SK-N-SH (cell line): ENCODE data around the gene CARS2.
"Not testable (repeated sequence)": the region's sequence is repeated elsewhere in the genome, so short reads cannot be mapped to it uniquely, and the experiment has no call there.

Source experiments
- JUND ChIP-seq: IDR thresholded peaks from 2 replicates; pipeline ENCODE4 v1.4.0; 2012
- RAD21 ChIP-seq: IDR thresholded peaks from 2 replicates; pipeline ENCODE4 v1.6.1; 2012; ENCODE audit warnings: mild to moderate bottlenecking, low read length
- TAF1 ChIP-seq: IDR thresholded peaks from 2 replicates; pipeline ENCODE4 v1.6.1; 2012; ENCODE audit warnings: low read depth, mild to moderate bottlenecking, low read length, moderate library complexity, borderline replicate concordance
- TF ChIP-seq, protein P1 (sequence below): fragments of 200-600 bp; sonication (generic); IDR thresholded peaks from 2 replicates; pipeline ENCODE4 v1.6.1; 2017; ENCODE audit warnings: antibody characterized with exemption, mild to moderate bottlenecking, moderate library complexity
- TF ChIP-seq, protein P2 (sequence below): IDR thresholded peaks from 2 replicates; pipeline ENCODE4 v1.4.0; 2012; ENCODE audit warnings: low read depth, borderline replicate concordance

DNA sequence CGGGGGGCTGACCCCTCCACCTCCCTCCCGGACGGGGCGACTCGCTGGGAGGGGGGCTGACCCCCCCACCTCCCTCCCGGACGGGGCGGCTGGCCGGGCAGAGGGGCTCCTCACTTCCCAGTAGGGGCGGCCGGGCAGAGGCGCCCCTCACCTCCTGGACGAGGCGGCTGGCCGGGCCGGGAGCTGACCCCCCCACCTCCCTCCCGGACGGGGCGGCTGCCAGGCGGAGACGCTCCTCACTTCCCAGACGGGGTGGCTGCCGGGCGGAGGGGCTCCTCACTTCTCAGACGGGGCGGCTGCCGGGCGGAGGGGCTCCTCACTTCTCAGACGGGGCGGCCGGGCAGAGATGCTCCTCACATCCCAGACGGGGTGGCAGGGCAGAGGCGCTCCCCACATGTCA lies 99.6 kb downstream of the CARS2 start:
- TF ChIP-seq JUND, TAF1, RAD21: not testable (repeated sequence)
- TF ChIP-seq, protein P1, sequence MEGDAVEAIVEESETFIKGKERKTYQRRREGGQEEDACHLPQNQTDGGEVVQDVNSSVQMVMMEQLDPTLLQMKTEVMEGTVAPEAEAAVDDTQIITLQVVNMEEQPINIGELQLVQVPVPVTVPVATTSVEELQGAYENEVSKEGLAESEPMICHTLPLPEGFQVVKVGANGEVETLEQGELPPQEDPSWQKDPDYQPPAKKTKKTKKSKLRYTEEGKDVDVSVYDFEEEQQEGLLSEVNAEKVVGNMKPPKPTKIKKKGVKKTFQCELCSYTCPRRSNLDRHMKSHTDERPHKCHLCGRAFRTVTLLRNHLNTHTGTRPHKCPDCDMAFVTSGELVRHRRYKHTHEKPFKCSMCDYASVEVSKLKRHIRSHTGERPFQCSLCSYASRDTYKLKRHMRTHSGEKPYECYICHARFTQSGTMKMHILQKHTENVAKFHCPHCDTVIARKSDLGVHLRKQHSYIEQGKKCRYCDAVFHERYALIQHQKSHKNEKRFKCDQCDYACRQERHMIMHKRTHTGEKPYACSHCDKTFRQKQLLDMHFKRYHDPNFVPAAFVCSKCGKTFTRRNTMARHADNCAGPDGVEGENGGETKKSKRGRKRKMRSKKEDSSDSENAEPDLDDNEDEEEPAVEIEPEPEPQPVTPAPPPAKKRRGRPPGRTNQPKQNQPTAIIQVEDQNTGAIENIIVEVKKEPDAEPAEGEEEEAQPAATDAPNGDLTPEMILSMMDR = not testable (repeated sequence)
- TF ChIP-seq, protein P2, sequence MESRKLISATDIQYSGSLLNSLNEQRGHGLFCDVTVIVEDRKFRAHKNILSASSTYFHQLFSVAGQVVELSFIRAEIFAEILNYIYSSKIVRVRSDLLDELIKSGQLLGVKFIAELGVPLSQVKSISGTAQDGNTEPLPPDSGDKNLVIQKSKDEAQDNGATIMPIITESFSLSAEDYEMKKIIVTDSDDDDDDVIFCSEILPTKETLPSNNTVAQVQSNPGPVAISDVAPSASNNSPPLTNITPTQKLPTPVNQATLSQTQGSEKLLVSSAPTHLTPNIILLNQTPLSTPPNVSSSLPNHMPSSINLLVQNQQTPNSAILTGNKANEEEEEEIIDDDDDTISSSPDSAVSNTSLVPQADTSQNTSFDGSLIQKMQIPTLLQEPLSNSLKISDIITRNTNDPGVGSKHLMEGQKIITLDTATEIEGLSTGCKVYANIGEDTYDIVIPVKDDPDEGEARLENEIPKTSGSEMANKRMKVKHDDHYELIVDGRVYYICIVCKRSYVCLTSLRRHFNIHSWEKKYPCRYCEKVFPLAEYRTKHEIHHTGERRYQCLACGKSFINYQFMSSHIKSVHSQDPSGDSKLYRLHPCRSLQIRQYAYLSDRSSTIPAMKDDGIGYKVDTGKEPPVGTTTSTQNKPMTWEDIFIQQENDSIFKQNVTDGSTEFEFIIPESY = not testable (repeated sequence)
